Effector CD8-positive, alpha-beta T cell (primary cell): ENCODE measurements around the gene GOLGA5.

Source experiments
- DNase-seq: peaks from one replicate; lab custom pipeline; 2025; lab: John Stamatoyannopoulos, UW

Gene GOLGA5

DNA sequence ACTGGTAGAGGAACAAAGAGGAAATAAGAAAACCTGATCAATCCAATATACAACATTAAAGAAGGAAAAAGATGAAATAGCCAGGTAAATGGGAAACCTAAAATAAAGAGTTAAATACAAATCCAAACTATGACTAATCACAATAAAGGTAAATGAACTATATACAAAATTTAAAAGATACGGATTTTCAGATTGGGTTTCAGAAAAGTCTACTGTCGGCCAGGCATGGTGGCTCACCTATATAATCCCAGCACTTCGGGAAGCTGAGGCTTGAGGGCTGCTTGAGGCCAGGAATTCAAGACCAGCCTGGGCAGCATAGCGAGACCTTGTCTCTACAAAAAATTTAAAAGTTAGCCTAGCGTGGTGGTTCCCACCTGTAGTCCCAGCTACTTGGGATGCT, 89.0 kb downstream of the GOLGA5 start:
- DNase-seq, result no peak

DNA sequence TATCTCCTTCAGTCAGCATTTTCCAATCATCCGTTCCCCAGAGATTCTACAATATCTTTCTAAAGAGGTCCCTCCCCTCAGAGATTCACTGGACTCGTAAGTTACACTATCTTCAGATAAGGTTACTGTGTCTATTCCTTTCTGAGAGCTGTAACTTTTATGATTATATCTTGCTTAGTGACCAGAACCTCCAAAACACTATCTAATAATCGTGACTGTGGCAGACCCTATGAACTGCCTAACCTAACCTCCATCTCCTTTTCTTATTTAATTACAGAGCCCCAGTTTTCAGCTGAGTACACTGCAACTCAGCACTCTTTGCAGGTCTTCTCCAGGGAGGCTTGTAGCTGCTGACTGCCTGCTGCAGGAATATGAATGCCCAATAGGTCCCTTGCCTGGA, 90.3 kb downstream of the GOLGA5 start:
- no peak for DNase-seq

DNA sequence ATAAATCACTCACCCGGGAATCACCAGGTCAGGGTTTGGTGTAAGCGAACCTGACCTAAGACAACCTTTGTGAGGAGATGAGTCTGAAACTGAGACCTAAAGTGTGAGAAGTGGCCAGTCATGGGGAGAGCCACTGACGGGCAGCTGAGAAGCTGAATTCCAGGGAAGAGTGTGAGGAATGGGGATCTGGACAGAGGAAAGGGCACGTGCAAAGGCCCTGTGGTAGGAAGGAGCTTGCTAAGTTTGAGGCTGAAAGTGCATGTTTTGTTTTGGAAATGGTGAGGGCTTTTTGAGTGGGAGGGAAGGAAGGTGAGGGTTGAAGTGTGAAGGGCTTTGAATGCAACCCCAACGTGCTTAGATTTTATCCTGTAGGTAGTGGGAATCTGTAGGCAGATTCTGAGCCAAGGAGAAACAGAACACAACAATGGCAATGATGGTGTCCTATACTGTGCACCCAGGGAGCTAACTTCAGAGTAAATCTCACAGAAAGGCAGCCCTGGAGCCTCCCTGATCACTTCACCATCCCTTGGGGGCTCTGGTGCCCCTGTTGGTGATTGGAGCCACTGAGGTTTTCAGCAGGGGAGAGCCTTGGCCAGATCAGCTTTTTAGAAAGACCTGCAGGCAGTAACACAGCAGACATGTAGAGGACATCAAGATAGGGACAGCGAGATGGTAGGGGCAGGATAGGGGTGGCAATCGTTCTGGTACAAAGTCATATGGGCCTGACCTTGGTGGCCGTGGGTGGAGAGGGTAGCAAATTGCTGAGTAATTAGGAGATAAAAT, 91.4 kb downstream of the GOLGA5 start:
- no peak for DNase-seq

DNA sequence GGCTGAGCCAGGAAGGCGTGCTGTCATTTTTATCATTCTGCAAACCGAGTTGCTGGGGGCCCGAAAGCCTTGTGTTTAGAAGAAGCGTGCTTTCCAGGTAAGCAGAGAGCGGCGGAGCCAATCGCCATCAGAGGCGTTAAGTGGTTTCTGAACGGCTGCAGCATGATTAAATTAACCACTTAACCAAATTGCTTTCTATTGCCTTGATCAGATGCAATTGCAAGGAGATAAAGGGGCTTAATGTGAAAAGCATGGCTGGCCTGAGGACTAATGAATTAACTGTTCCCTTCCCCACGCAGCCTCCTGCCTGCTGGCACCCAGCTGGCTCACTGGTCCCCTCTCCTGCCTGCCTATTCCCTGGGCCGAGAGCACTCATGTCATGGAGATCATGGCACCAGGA, 92.2 kb downstream of the GOLGA5 start:
- DNase-seq, result no peak

DNA sequence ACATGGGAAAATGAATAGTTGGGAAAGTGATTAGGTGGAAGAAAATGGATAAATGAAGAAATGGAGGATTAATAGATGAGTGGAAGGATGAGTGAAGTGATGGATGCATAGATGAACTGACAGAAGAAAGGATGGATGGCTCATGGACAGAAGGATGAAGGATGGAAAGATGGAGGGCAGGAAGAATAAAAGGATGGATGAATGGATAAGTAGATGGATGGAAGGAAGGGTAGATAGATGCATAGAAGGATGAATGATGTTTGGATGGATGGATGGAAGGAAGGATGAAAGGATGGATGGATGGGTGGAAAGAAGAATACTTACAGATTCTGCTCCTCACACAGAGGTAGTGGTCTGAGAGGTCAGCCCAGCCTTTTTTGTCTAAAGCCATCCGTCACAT, 93.1 kb downstream of the GOLGA5 start:
- DNase-seq, result no peak

DNA sequence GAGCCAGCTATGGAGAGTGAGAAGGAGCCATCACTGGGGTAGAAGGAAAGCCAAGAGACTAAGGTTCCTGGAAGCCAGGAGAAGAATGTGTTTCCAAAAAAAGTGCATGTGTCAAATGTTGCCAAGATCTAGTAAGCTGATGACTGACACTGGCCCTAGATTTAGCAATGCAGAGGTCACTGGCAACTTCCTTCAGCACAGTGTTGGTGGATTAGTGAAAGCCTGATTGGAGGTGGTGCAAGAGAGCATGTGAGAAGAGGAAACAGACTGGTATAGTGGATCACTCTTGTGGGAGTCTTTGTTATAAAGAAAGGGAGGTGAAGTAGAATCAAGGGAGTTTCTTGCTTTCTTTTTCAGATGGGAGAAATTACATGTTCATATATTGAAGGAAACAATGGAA, 94.8 kb downstream of the GOLGA5 start:
- no peak for DNase-seq
